Colonic mucosa (tissue), 4 donors: Measurements from ENCODE around the gene PCDHGB4. TPM values are rescaled to one million over a fixed set of nuclear protein-coding genes. Genes with fewer than 3 reads are reported as not detected.
"Not testable (repeated sequence)": the region's sequence is repeated elsewhere in the genome, so short reads cannot be mapped to it uniquely, and the experiment has no call there.

ENCODE experiments used
- DNase-seq: peaks from one replicate; pipeline ENCODE4 v3.0.0-alpha.2; 2020
- H3K27ac ChIP-seq: fragments of 200-600 bp; one replicate; pipeline ENCODE4 v1.8.0; 2021
- H3K27me3 ChIP-seq: fragments of 200-600 bp; one replicate; pipeline ENCODE4 v1.8.0; 2021
- H3K36me3 ChIP-seq: fragments of 200-600 bp; one replicate; pipeline ENCODE4 v1.8.0; 2021
- H3K4me1 ChIP-seq: fragments of 200-600 bp; one replicate; pipeline ENCODE4 v1.8.0; 2021; ENCODE audit warnings: mild to moderate bottlenecking
- H3K4me3 ChIP-seq: fragments of 200-600 bp; one replicate; pipeline ENCODE4 v1.8.0; 2021
- H3K9ac ChIP-seq, 2 donors: one replicate each; pipeline ENCODE4 v1.7.0; 2013; ENCODE audit warnings: control low read depth in 2 of 2, low read depth in 2 of 2, low read length in 2 of 2
- H3K9me3 ChIP-seq: fragments of 200-600 bp; one replicate; pipeline ENCODE4 v1.8.0; 2021
- intact Hi-C: fragments of 100-400 bp; cut with DNase I; formaldehyde crosslinking; loops from one replicate; pipeline ENCODE4 v1.14.1; 2022
- total RNA-seq, 2 donors: library from RNA; stranded (reverse); fragmentation: NEBNext Ultra II Directional in 1 of 2; extraction: Animal tissue kit (Norgen Biotek cat#: 25700) in 1 of 2; gene quantifications; one replicate each; pipeline ENCODE4 v1.2.1, GENCODE V29; 2021
- TF ChIP-seq, protein P1 (sequence below): fragments of 200-600 bp; IDR thresholded peaks from one replicate; pipeline ENCODE4 v1.8.0; 2022; ENCODE audit warnings: antibody characterized with exemption, mild to moderate bottlenecking
- donor health status: healthy.
- donor health status: DM: no; HTN: no; CAD: no.
- donor health status: DM: no; HTN: no; CAD: no.

Gene PCDHGB4
- total RNA-seq, 2 donors from 2014 or later, result 0.69 to 0.96 TPM

GRCh38 chr5:141384471-141385267 is 2.8 kb upstream of the PCDHGB4 start:
- H3K36me3 ChIP-seq, result no peaks in the 10 kb centered on the region
- peaks cover 3% of the 10 kb centered on the region for H3K9me3 ChIP-seq
- H3K27ac ChIP-seq, result no peak overlapping the region
- no peak for DNase-seq
- H3K9ac ChIP-seq, result no peak overlapping the region
- no peaks in the 10 kb centered on the region for H3K4me1 ChIP-seq
- H3K4me3 ChIP-seq, result no peak overlapping the region
- TF ChIP-seq, protein P1, sequence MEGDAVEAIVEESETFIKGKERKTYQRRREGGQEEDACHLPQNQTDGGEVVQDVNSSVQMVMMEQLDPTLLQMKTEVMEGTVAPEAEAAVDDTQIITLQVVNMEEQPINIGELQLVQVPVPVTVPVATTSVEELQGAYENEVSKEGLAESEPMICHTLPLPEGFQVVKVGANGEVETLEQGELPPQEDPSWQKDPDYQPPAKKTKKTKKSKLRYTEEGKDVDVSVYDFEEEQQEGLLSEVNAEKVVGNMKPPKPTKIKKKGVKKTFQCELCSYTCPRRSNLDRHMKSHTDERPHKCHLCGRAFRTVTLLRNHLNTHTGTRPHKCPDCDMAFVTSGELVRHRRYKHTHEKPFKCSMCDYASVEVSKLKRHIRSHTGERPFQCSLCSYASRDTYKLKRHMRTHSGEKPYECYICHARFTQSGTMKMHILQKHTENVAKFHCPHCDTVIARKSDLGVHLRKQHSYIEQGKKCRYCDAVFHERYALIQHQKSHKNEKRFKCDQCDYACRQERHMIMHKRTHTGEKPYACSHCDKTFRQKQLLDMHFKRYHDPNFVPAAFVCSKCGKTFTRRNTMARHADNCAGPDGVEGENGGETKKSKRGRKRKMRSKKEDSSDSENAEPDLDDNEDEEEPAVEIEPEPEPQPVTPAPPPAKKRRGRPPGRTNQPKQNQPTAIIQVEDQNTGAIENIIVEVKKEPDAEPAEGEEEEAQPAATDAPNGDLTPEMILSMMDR, result no peak
- intact Hi-C loops, result no loop called here
- no peaks in the 10 kb centered on the region for H3K27me3 ChIP-seq

- DNase-seq, result no peak
- intact Hi-C loops, result no loop called here
- Histone ChIP-seq H3K4me1 (no peaks in the 10 kb centered on the region), H3K36me3 (no peaks in the 10 kb centered on the region), H3K4me3 (no peak overlapping the region), H3K27me3 (no peaks in the 10 kb centered on the region), H3K27ac (no peak overlapping the region), H3K9me3 (peaks cover 3% of the 10 kb centered on the region), H3K9ac (no peak overlapping the region)
- TF ChIP-seq, protein P1, result no peak
Observed at GRCh38 chr5:141388661-141389060, 1.2 kb downstream of the PCDHGB4 start.

GRCh38 chr5:141389153-141390042 is 1.9 kb downstream of the PCDHGB4 start:
- intact Hi-C loops, result no loop called here
- Histone ChIP-seq H3K27ac (no peak overlapping the region), H3K27me3 (no peaks in the 10 kb centered on the region), H3K9ac (no peak overlapping the region), H3K4me3 (no peak overlapping the region), H3K4me1 (no peaks in the 10 kb centered on the region), H3K9me3 (peaks cover 3% of the 10 kb centered on the region), H3K36me3 (no peaks in the 10 kb centered on the region)
- DNase-seq, result no peak
- TF ChIP-seq, protein P1, result no peak

- Histone ChIP-seq H3K36me3 (no peaks in the 10 kb centered on the region), H3K27me3 (no peaks in the 10 kb centered on the region), H3K9ac (no peak within 1 kb of the TSS), H3K27ac (no peak within 1 kb of the TSS), H3K9me3 (no peaks in the 10 kb centered on the region), H3K4me1 (no peaks in the 10 kb centered on the region), H3K4me3 (no peak within 1 kb of the TSS)
- intact Hi-C loops, result no loop called here
- TF ChIP-seq, protein P1, result no peak
- no peak for DNase-seq
Observed at GRCh38 chr5:141392429-141393198, 5.1 kb downstream of the PCDHGB4 start, which contains the start of gene PCDHGA8. TSS of gene PCDHGA8 (plus strand) at chr5:141392633. CDS start at chr5:141392814, 181 bp downstream.

DNA sequence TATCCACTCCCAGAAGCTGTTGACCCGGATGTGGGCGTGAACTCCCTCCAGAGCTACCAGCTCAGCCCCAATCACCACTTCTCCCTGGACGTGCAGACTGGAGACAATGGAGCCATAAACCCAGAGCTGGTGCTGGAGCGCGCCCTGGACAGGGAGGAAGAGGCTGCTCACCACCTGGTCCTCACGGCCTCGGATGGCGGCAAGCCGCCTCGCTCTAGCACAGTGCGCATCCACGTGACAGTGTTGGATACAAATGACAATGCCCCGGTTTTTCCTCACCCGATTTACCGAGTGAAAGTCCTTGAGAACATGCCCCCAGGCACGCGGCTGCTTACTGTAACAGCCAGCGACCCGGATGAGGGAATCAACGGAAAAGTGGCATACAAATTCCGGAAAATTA is 5.8 kb downstream of the PCDHGB4 start:
- no peak overlapping the region for H3K27ac ChIP-seq
- DNase-seq, result no peak
- TF ChIP-seq, protein P1, result no peak
- no peaks in the 10 kb centered on the region for H3K9me3 ChIP-seq
- no peak overlapping the region for H3K4me3 ChIP-seq
- H3K9ac ChIP-seq, result no peak overlapping the region
- intact Hi-C loops, result no loop called here
- H3K36me3 ChIP-seq, result no peaks in the 10 kb centered on the region
- no peaks in the 10 kb centered on the region for H3K4me1 ChIP-seq
- H3K27me3 ChIP-seq, result no peaks in the 10 kb centered on the region

DNA sequence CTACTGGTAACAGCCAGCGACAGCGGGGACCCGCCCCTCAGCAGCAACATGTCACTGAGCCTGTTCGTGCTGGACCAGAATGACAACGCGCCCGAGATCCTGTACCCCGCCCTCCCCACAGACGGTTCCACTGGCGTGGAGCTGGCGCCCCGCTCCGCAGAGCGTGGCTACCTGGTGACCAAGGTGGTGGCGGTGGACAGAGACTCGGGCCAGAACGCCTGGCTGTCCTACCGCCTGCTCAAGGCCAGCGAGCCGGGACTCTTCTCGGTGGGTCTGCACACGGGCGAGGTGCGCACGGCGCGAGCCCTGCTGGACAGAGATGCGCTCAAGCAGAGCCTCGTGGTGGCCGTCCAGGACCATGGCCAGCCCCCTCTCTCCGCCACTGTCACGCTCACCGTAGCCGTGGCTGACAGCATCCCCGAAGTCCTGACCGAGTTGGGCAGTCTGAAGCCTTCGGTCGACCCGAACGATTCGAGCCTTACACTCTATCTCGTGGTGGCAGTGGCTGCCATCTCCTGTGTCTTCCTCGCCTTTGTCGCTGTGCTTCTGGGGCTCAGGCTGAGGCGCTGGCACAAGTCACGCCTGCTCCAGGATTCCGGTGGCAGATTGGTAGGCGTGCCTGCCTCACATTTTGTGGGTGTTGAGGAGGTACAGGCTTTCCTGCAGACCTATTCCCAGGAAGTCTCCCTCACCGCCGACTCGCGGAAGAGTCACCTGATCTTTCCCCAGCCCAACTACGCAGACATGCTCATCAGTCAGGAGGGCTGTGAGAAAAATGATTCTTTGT is 7.1 kb downstream of the PCDHGB4 start:
- H3K4me3 ChIP-seq, H3K9ac ChIP-seq, H3K9me3 ChIP-seq, H3K36me3 ChIP-seq, H3K4me1 ChIP-seq, DNase-seq, H3K27ac ChIP-seq, H3K27me3 ChIP-seq, intact Hi-C loops: not testable (repeated sequence)
